ENCODE measurements around the gene CPT1B. TPM values are rescaled to one million over a fixed set of nuclear protein-coding genes. Genes with fewer than 3 reads are reported as not detected.

The CPT1B gene
- total and polyA plus RNA-seq, 10 of the 15 experiments (the other 5 are each of a cell fraction or from before 2014, with no cell fraction given): 3.5 to 54.0 (median 21.7) TPM

GRCh38 chr22:50548921-50549790 is 29.1 kb downstream of the CPT1B start:
- peak overlapping the region; percentile 66 for H3K4me2 ChIP-seq (ENCODE audit: control insufficient read depth, insufficient read depth)
- SMC1A ChIA-PET (ENCODE audit: uncharacterized antibody, unreplicated experiment): interaction anchor here (1.4 to 2.4 kb wide), 4 partner anchors 11 to 71 kb away, joined by 4 to 14 read pairs (median 8); partner anchors contain the start of genes SCO2 and SYCE3

More at GRCh38 chr22:50548921-50549790, 29.1 kb downstream of the CPT1B start:
- H3K79me2 ChIP-seq (ENCODE audit: control insufficient read depth, insufficient read depth, low read length): no peaks in the 10 kb centered on the region
- H4K20me1 ChIP-seq (ENCODE audit: control insufficient read depth, insufficient read depth): no peaks in the 10 kb centered on the region
- peak overlapping the region; percentile 38; the same call in 1 of the 2 replicates for H3K4me3 ChIP-seq
- H3K9ac ChIP-seq (ENCODE audit: control insufficient read depth, insufficient read depth, low read length): peak overlapping the region; percentile 44; the same call in 1 of the 2 replicates
- in situ Hi-C loops (cut with MboI) (no loop called here), intact Hi-C loops (cut with micrococcal nuclease; ENCODE audit: unreplicated experiment) (no loop called here)
- no peak for ATAC-seq
- ChIA-PET CTCF (interaction anchor here (1.0 to 2.2 kb wide), 4 partner anchors 14 to 73 kb away, joined by 3 to 7 read pairs (median 4); partner anchors contain the start of gene SCO2), POLR2A (interaction anchor here (2.0 to 2.5 kb wide), 5 partner anchors 11 to 72 kb away, joined by 8 to 15 read pairs (median 12); partner anchors contain the start of genes SCO2 and TYMP), RAD21 (ENCODE audit: unreplicated experiment) (interaction anchor here (0.7 to 2.1 kb wide), 7 partner anchors 10 to 305 kb away, joined by 3 to 16 read pairs (median 4); partner anchors contain the start of genes SCO2 and SYCE3)
- H3K4me1 ChIP-seq (ENCODE audit: control insufficient read depth, insufficient read depth, low read length): peaks cover 17% of the 10 kb centered on the region
- peak overlapping the region; percentile 68 for H2AFZ ChIP-seq (ENCODE audit: control insufficient read depth, low read depth, low read length)
- no peak overlapping the region; the same call in 1 of the 2 replicates for H3K27ac ChIP-seq (ENCODE audit: control insufficient read depth, insufficient read depth)
- no peak for FAIRE-seq
- no peaks in the 10 kb centered on the region for H3K36me3 ChIP-seq (ENCODE audit: control insufficient read depth in 2 of 2, insufficient read depth in 2 of 2, low read length in 1 of 2)
- 62% methylated on average over 56 of the region's 68 CpGs for WGBS (ENCODE audit: insufficient coverage, insufficient replicate concordance, low lambda C conversion rate, missing lambda C conversion rate)
- peaks cover 0 to 1% of the 10 kb centered on the region in 2 experiments; a peak in 1 of 4 replicates for H3K27me3 ChIP-seq (replicated peaks in 1 of 2; ENCODE audit: control insufficient read depth in 2 of 2, insufficient read depth in 2 of 2, low read length in 1 of 2)
- BruUV-seq (replicated peaks): no TSS peak
- DNase-seq (ENCODE audit: low read depth, low spot score): no peak
- TF ChIP-seq NBN (IDR thresholded peaks at IDR 0.05): no peak
- TF ChIP-seq IKZF1 (conservative IDR thresholded peaks at IDR 0.05): peak; percentile 13
- TF ChIP-seq ZZZ3 (IDR thresholded peaks at IDR 0.05; ENCODE audit: control insufficient read depth, insufficient read length, low read depth): no peak
- TF ChIP-seq DPF2 (IDR thresholded peaks at IDR 0.05): 0 out of 2 replicates have a peak, but pooled peaks have one; percentile 23
- no peak for TF ChIP-seq IRF3 (IDR thresholded peaks at IDR 0.05)
- 0 out of 2 replicates have a peak, but pooled peaks have one; percentile 6 for TF ChIP-seq TCF3 (IDR thresholded peaks at IDR 0.05; ENCODE audit: borderline replicate concordance, insufficient read depth, low read depth, low read length)
- no peak for TF ChIP-seq PKNOX1 (IDR thresholded peaks at IDR 0.05)
- TF ChIP-seq NFYB (IDR thresholded peaks at IDR 0.05; ENCODE audit: insufficient read depth, low read depth, low read length): no peak
- TF ChIP-seq E4F1 (IDR thresholded peaks at IDR 0.05; ENCODE audit: borderline replicate concordance, partially characterized antibody): no peak
- TF ChIP-seq HDGF (IDR thresholded peaks at IDR 0.05): no peak
- TF ChIP-seq TCF12 (IDR thresholded peaks at IDR 0.05; ENCODE audit: low read depth, low read length): 0 out of 2 replicates have a peak, but pooled peaks have one; percentile 9
- no peaks in the 10 kb centered on the region for H3K9me3 ChIP-seq (replicated peaks; ENCODE audit: control insufficient read depth, insufficient read depth, low read length)
